NCI-H446 (cell line): Measurements from ENCODE around the gene ATP11A.
"Not testable (repeated sequence)": the region's sequence is repeated elsewhere in the genome, so short reads cannot be mapped to it uniquely, and the experiment has no call there.

Experiments used
- DNase-seq, 2 experiments: peaks; one replicate each; lab custom pipeline; 2025; lab: John Stamatoyannopoulos, UW

Gene ATP11A

GRCh38 chr13:112881656-112882554 lies 192.1 kb downstream of the ATP11A start:
- no peak for DNase-seq

GRCh38 chr13:112882555-112883024 lies 192.8 kb downstream of the ATP11A start:
- DNase-seq = no peak

- DNase-seq = no peak
Measured at GRCh38 chr13:112883241-112883945, 193.6 kb downstream of the ATP11A start.

- not testable (repeated sequence) for DNase-seq
Measured at GRCh38 chr13:112884700-112885099, 194.9 kb downstream of the ATP11A start.

- no peak for DNase-seq
Measured at GRCh38 chr13:112885242-112885781, 195.5 kb downstream of the ATP11A start.

- DNase-seq = peak in 1 of 2 experiments; percentile 17
Measured at GRCh38 chr13:112885782-112886268, 196.0 kb downstream of the ATP11A start.

GRCh38 chr13:112887151-112887550 lies 197.3 kb downstream of the ATP11A start:
- no peak for DNase-seq

- DNase-seq = no peak
Measured at GRCh38 chr13:112887557-112887991, 197.7 kb downstream of the ATP11A start.

- no peak for DNase-seq
Measured at GRCh38 chr13:112888238-112889111, 198.6 kb downstream of the ATP11A start.

- DNase-seq = no peak
Measured at GRCh38 chr13:112889351-112890290, 199.8 kb downstream of the ATP11A start.

- no peak for DNase-seq
Measured at GRCh38 chr13:112890316-112891145, 200.7 kb downstream of the ATP11A start.

- DNase-seq = no peak
Measured at GRCh38 chr13:112891477-112892401, 201.9 kb downstream of the ATP11A start.

- DNase-seq = no peak
Measured at GRCh38 chr13:112892426-112893206, 202.8 kb downstream of the ATP11A start.

GRCh38 chr13:112893207-112893569 lies 203.3 kb downstream of the ATP11A start:
- DNase-seq = no peak

GRCh38 chr13:112893570-112894422 lies 204.0 kb downstream of the ATP11A start:
- no peak for DNase-seq

- no peak for DNase-seq
Measured at GRCh38 chr13:112894423-112894672, 204.5 kb downstream of the ATP11A start.
